NCI-H748 (cell line): ENCODE results near the gene PLOD3.
"Not testable (repeated sequence)": the region's sequence is repeated elsewhere in the genome, so short reads cannot be mapped to it uniquely, and the experiment has no call there.

Experiments
- DNase-seq: peaks from one replicate; lab custom pipeline; 2025; ENCODE audit not compliant: unreplicated experiment; lab: John Stamatoyannopoulos, UW

Gene PLOD3

GRCh38 chr7:101216001-101216859 is 1.2 kb downstream of the PLOD3 start:
- no peak for DNase-seq

GRCh38 chr7:101212014-101212413 is 5.4 kb downstream of the PLOD3 start:
- DNase-seq, result no peak

- DNase-seq, result no peak
Measured at GRCh38 chr7:101211501-101211900, 5.9 kb downstream of the PLOD3 start.

GRCh38 chr7:101210143-101210542 is 7.2 kb downstream of the PLOD3 start:
- DNase-seq, result no peak

GRCh38 chr7:101208794-101209193 is 8.6 kb downstream of the PLOD3 start:
- no peak for DNase-seq

GRCh38 chr7:101207459-101207858 is 9.9 kb downstream of the PLOD3 start:
- DNase-seq, result no peak

- DNase-seq, result no peak
Measured at GRCh38 chr7:101206665-101207042, 10.7 kb downstream of the PLOD3 start.

GRCh38 chr7:101205901-101206664 is 11.3 kb downstream of the PLOD3 start:
- no peak for DNase-seq

- DNase-seq, result not testable (repeated sequence)
Measured at GRCh38 chr7:101203740-101204738, 13.3 kb downstream of the PLOD3 start.

GRCh38 chr7:101202603-101202918 is 14.8 kb downstream of the PLOD3 start:
- no peak for DNase-seq

- DNase-seq, result no peak
Measured at GRCh38 chr7:101201695-101202602, 15.4 kb downstream of the PLOD3 start.

- no peak for DNase-seq
Measured at GRCh38 chr7:101200862-101201599, 16.4 kb downstream of the PLOD3 start, which contains the start of gene MOGAT3. TSS of gene MOGAT3 (minus strand) at chr7:101201036. CDS start at chr7:101200854, 182 bp downstream.

- no peak for DNase-seq
Measured at GRCh38 chr7:101200504-101200861, 16.9 kb downstream of the PLOD3 start.

GRCh38 chr7:101199522-101199921 is 17.9 kb downstream of the PLOD3 start:
- not testable (repeated sequence) for DNase-seq

GRCh38 chr7:101198476-101198875 is 18.9 kb downstream of the PLOD3 start:
- no peak for DNase-seq

- no peak for DNase-seq
Measured at GRCh38 chr7:101197991-101198390, 19.4 kb downstream of the PLOD3 start.

- DNase-seq, result no peak
Measured at GRCh38 chr7:101195884-101196283, 21.5 kb downstream of the PLOD3 start.

GRCh38 chr7:101189109-101189508 is 28.3 kb downstream of the PLOD3 start:
- no peak for DNase-seq

- DNase-seq, result no peak
Measured at GRCh38 chr7:101186844-101187428, 30.4 kb downstream of the PLOD3 start.
